Fibroblast of skin of left biceps (primary cell): ENCODE measurements around the gene LMAN1.

Experiments used
- DNase-seq, 2 experiments: peaks; one replicate each; pipeline ENCODE4 v3.0.0-alpha.2; 2013; ENCODE audit warnings: low read depth in 2 of 2

LMAN1 gene

GRCh38 chr18:59358712-59359575, at the start of gene LMAN1:
Gene LMAN1, minus strand, starts transcription at chr18:59359265. Its CDS starts 21 bp downstream, at chr18:59359244.
- peak; percentile 88 to 89 for DNase-seq

GRCh38 chr18:59402432-59403090, 43.5 kb upstream of the LMAN1 start:
- peak; percentile 8 to 25 for DNase-seq

GRCh38 chr18:59400407-59400806, 41.3 kb upstream of the LMAN1 start:
- no peak for DNase-seq

GRCh38 chr18:59395226-59396175, 36.4 kb upstream of the LMAN1 start:
- DNase-seq: no peak

GRCh38 chr18:59393381-59393780, 34.3 kb upstream of the LMAN1 start:
- no peak for DNase-seq

- DNase-seq: no peak
Measured at GRCh38 chr18:59388817-59389216, 29.8 kb upstream of the LMAN1 start.

GRCh38 chr18:59387687-59388565, 28.9 kb upstream of the LMAN1 start:
- DNase-seq: no peak

- no peak for DNase-seq
Measured at GRCh38 chr18:59386909-59387686, 28.0 kb upstream of the LMAN1 start.

GRCh38 chr18:59385191-59385590, 26.1 kb upstream of the LMAN1 start:
- no peak for DNase-seq

GRCh38 chr18:59383851-59384250, 24.8 kb upstream of the LMAN1 start:
- DNase-seq: no peak

GRCh38 chr18:59382383-59382782, 23.3 kb upstream of the LMAN1 start:
- no peak for DNase-seq

- no peak for DNase-seq
Measured at GRCh38 chr18:59381949-59382348, 22.9 kb upstream of the LMAN1 start.

GRCh38 chr18:59380706-59381105, 21.6 kb upstream of the LMAN1 start:
- no peak for DNase-seq

- peak; percentile 30 to 41 for DNase-seq
Measured at GRCh38 chr18:59379772-59380522, 20.9 kb upstream of the LMAN1 start.

GRCh38 chr18:59377613-59378337, 18.7 kb upstream of the LMAN1 start:
- DNase-seq: no peak

- no peak for DNase-seq
Measured at GRCh38 chr18:59376351-59376935, 17.4 kb upstream of the LMAN1 start.

GRCh38 chr18:59374128-59374527, 15.1 kb upstream of the LMAN1 start:
- DNase-seq: no peak

GRCh38 chr18:59372975-59373374, 13.9 kb upstream of the LMAN1 start:
- no peak for DNase-seq
